ENCODE data around the gene NFATC3.

- TF ChIP-seq CTCF (IDR thresholded peaks at IDR 0.05 in 8 of 11, conservative IDR thresholded peaks at IDR 0.05 in 3 of 11) (peak; percentile 62 to 93 (median 89)), POLR2A (IDR thresholded peaks at IDR 0.05) (no peak), POLR2AphosphoS5 (IDR thresholded peaks at IDR 0.05) (peak; percentile 30 to 67 (median 63))
Measured at GRCh38 chr16:68040506-68041288, 44.5 kb upstream of the NFATC3 start.

Data from spleen (tissue), 7 donors.